Fibroblast of lung (primary cell): ENCODE results near the gene LRRN4. TPM values are rescaled to one million over a fixed set of nuclear protein-coding genes. Genes with fewer than 3 reads are reported as not detected.

Source experiments
- DNase-seq, 2 donors: peaks; one replicate each; pipeline versions ENCODE4 v3.0.0 to v3.0.0-alpha.2; 2010; ENCODE audit warnings: low read depth in 2 of 2
- H2AFZ ChIP-seq: 2 replicates; pipeline ENCODE4 v1.5.1; 2012; ENCODE audit warnings: low read length, control low read depth, inconsistent platforms
- H3K27ac ChIP-seq: 2 replicates; pipeline ENCODE4 v1.5.1; 2011; ENCODE audit warnings: low read length, control low read depth; ENCODE audit not compliant: insufficient read depth
- H3K27me3 ChIP-seq: 2 replicates; pipeline ENCODE4 v1.5.1; 2011; ENCODE audit warnings: mild to moderate bottlenecking, low read length; ENCODE audit not compliant: control insufficient read depth, insufficient read depth
- H3K36me3 ChIP-seq: 2 replicates; pipeline ENCODE4 v1.5.1; 2011; ENCODE audit warnings: low read length; ENCODE audit not compliant: control insufficient read depth, insufficient read depth
- H3K4me1 ChIP-seq: 2 replicates; pipeline ENCODE4 v1.5.1; 2011; ENCODE audit warnings: low read length; ENCODE audit not compliant: control insufficient read depth, insufficient read depth; ENCODE audit errors: extremely low read depth
- H3K4me2 ChIP-seq: 2 replicates; pipeline ENCODE4 v1.5.1; 2011; ENCODE audit warnings: low read length, control low read depth; ENCODE audit not compliant: insufficient read depth; ENCODE audit errors: extremely low read depth
- H3K4me3 ChIP-seq, 4 experiments: fragments of 200-600 bp in 1 of 4; sonication (generic) in 1 of 4; replicated peaks in 1 of 4; 2 replicates each; pipeline ENCODE4 v1.5.1; 2011 to 2016; ENCODE audit warnings: low read length in 4 of 4, low read depth in 3 of 4, mild to moderate bottlenecking in 3 of 4, control low read depth in 2 of 4, inconsistent platforms in 1 of 4, mixed read lengths in 1 of 4; ENCODE audit not compliant: insufficient read depth in 1 of 4; ENCODE audit errors: control extremely low read depth in 1 of 4
- H3K79me2 ChIP-seq: 2 replicates; pipeline ENCODE4 v1.5.1; 2012; ENCODE audit warnings: mild to moderate bottlenecking, low read length, inconsistent platforms; ENCODE audit not compliant: control insufficient read depth, insufficient read depth
- H3K9ac ChIP-seq: 2 replicates; pipeline ENCODE4 v1.5.1; 2011; ENCODE audit warnings: mild to moderate bottlenecking, low read length, control low read depth; ENCODE audit not compliant: insufficient read depth
- H3K9me3 ChIP-seq: 2 replicates; pipeline ENCODE4 v1.5.1; 2012; ENCODE audit warnings: low read depth, low read length; ENCODE audit not compliant: control insufficient read depth, insufficient read depth
- H4K20me1 ChIP-seq: 2 replicates; pipeline ENCODE4 v1.5.1; 2011; ENCODE audit warnings: low read length; ENCODE audit not compliant: control insufficient read depth, insufficient read depth; ENCODE audit errors: extremely low read depth
- EZH2 ChIP-seq: IDR thresholded peaks from 2 replicates; pipeline ENCODE4 v1.5.1; 2012; ENCODE audit warnings: low read length, control low read depth, mild to moderate bottlenecking; ENCODE audit errors: missing control alignments
- polyA plus RNA-seq, 2 donors: library from polyadenylated mRNA; depleted of rRNA in 1 of 2; stranded (reverse) in 1 of 2; unstranded in 1 of 2; fragments of >200 nt; gene quantifications; 2 replicates each; pipeline ENCODE4 v1.2.1, GENCODE V29; 2011 to 2012; ENCODE audit warnings: missing spikeins in 1 of 2
- total RNA-seq: library from RNA; depleted of rRNA; stranded (reverse); fragments of >200 nt; gene quantifications from 2 replicates; pipeline ENCODE4 v1.2.1, GENCODE V29; 2014
- TF ChIP-seq, protein P1 (sequence below), 2 donors: IDR thresholded peaks in 1 of 2; conservative IDR thresholded peaks in 1 of 2; 1 replicate in 1 of 2; 2 replicates in 1 of 2; pipeline ENCODE4 v1.5.1; 2011 to 2012; ENCODE audit warnings: low read length in 2 of 2, control low read depth in 1 of 2, inconsistent platforms in 1 of 2, low read depth in 1 of 2, mild to moderate bottlenecking in 1 of 2

The LRRN4 gene
- total and polyA plus RNA-seq, 2 donors (not counting 1 experiment from before 2014, with no cell fraction given), result under 0.01 TPM; not detected in 1

- H3K36me3 ChIP-seq, result no peaks in the 10 kb centered on the region
- H3K27me3 ChIP-seq, result no peaks in the 10 kb centered on the region
- H3K79me2 ChIP-seq, result no peaks in the 10 kb centered on the region
- H3K4me3 ChIP-seq, result no peak overlapping the region
- no peak for TF ChIP-seq EZH2
- TF ChIP-seq, protein P1, sequence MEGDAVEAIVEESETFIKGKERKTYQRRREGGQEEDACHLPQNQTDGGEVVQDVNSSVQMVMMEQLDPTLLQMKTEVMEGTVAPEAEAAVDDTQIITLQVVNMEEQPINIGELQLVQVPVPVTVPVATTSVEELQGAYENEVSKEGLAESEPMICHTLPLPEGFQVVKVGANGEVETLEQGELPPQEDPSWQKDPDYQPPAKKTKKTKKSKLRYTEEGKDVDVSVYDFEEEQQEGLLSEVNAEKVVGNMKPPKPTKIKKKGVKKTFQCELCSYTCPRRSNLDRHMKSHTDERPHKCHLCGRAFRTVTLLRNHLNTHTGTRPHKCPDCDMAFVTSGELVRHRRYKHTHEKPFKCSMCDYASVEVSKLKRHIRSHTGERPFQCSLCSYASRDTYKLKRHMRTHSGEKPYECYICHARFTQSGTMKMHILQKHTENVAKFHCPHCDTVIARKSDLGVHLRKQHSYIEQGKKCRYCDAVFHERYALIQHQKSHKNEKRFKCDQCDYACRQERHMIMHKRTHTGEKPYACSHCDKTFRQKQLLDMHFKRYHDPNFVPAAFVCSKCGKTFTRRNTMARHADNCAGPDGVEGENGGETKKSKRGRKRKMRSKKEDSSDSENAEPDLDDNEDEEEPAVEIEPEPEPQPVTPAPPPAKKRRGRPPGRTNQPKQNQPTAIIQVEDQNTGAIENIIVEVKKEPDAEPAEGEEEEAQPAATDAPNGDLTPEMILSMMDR (conservative IDR thresholded peaks at IDR 0.05 in 1 of 2, IDR thresholded peaks at IDR 0.05 in 1 of 2; ENCODE audit: low read depth in 1 of 2, low read length in 2 of 2), result no peak
- peaks cover 1% of the 10 kb centered on the region for H3K4me1 ChIP-seq
- H4K20me1 ChIP-seq, result no peaks in the 10 kb centered on the region
- no peak overlapping the region for H3K9ac ChIP-seq
- H3K4me2 ChIP-seq, result no peak overlapping the region
- no peaks in the 10 kb centered on the region for H3K9me3 ChIP-seq
- H2AFZ ChIP-seq, result no peak overlapping the region
- no peak for DNase-seq
- no peak overlapping the region for H3K27ac ChIP-seq
Measured at GRCh38 chr20:6100246-6100645, 46.4 kb upstream of the LRRN4 start.

- no peaks in the 10 kb centered on the region for H3K9me3 ChIP-seq
- no peak for DNase-seq
- H2AFZ ChIP-seq, result no peak overlapping the region
- no peak for TF ChIP-seq EZH2
- TF ChIP-seq, protein P1 (conservative IDR thresholded peaks at IDR 0.05 in 1 of 2, IDR thresholded peaks at IDR 0.05 in 1 of 2; ENCODE audit: low read depth in 1 of 2, low read length in 2 of 2), result no peak
- H4K20me1 ChIP-seq, result no peaks in the 10 kb centered on the region
- H3K4me2 ChIP-seq, result no peak overlapping the region
- no peak overlapping the region for H3K27ac ChIP-seq
- no peaks in the 10 kb centered on the region for H3K4me1 ChIP-seq
- no peaks in the 10 kb centered on the region for H3K79me2 ChIP-seq
- H3K36me3 ChIP-seq, result no peaks in the 10 kb centered on the region
- H3K27me3 ChIP-seq, result no peaks in the 10 kb centered on the region
- H3K4me3 ChIP-seq, result no peak overlapping the region
- H3K9ac ChIP-seq, result no peak overlapping the region
Measured at GRCh38 chr20:6099819-6100218, 46.0 kb upstream of the LRRN4 start.

- DNase-seq, result no peak
- H3K27me3 ChIP-seq, result no peaks in the 10 kb centered on the region
- no peaks in the 10 kb centered on the region for H3K4me1 ChIP-seq
- H3K27ac ChIP-seq, result no peak overlapping the region
- TF ChIP-seq, protein P1 (conservative IDR thresholded peaks at IDR 0.05 in 1 of 2, IDR thresholded peaks at IDR 0.05 in 1 of 2; ENCODE audit: low read depth in 1 of 2, low read length in 2 of 2), result no peak
- no peak for TF ChIP-seq EZH2
- no peaks in the 10 kb centered on the region for H4K20me1 ChIP-seq
- H2AFZ ChIP-seq, result no peak overlapping the region
- H3K36me3 ChIP-seq, result no peaks in the 10 kb centered on the region
- no peaks in the 10 kb centered on the region for H3K79me2 ChIP-seq
- no peak overlapping the region for H3K4me2 ChIP-seq
- H3K9ac ChIP-seq, result no peak overlapping the region
- H3K4me3 ChIP-seq, result no peak overlapping the region
- H3K9me3 ChIP-seq, result no peaks in the 10 kb centered on the region
Measured at GRCh38 chr20:6095409-6095808, 41.5 kb upstream of the LRRN4 start.
